ENCODE data around the gene CRYZ.

GRCh38 chr1:74771913-74772515 lies 39.2 kb upstream of the CRYZ start:
- TF ChIP-seq POLR2AphosphoS5 (IDR thresholded peaks at IDR 0.05; ENCODE audit: low read depth, low read length) (no peak), POLR2A (IDR thresholded peaks at IDR 0.05; ENCODE audit: low read depth, low read length) (no peak), TAF1 (IDR thresholded peaks at IDR 0.05; ENCODE audit: low read depth, low read length) (no peak), SPI1 (IDR thresholded peaks at IDR 0.05; ENCODE audit: low read depth, low read length) (no peak), POU2F2 (IDR thresholded peaks at IDR 0.05; ENCODE audit: low read depth, low read length) (no peak)

All from GM12891 (cell line).